Measurements from ENCODE around the gene ANKH. TPM values are rescaled to one million over a fixed set of nuclear protein-coding genes. Genes with fewer than 3 reads are reported as not detected.
A peak's percentile ranks its signal among the peaks of the same experiment; 100 is the strongest.

Gene ANKH
- total and polyA plus RNA-seq, 5 donors, result 60.9 to 155 (median 134) TPM

- ATAC-seq (no peak), DNase-seq (no peak)
- H3K4me3 ChIP-seq (ENCODE audit: low read length), result no peak overlapping the region
- H3K27ac ChIP-seq (ENCODE audit: low read length), result peak overlapping the region; percentile 6
- WGBS, result 44% methylated on average over 4 of the region's 4 CpGs
- peaks cover 3% of the 10 kb centered on the region for H3K4me1 ChIP-seq (ENCODE audit: control insufficient read depth, insufficient read depth, low read length)
- intact Hi-C loops (cut with DNase I), result loop anchor here in 2 of 4 donors (10.0 kb wide), 1 partner anchor 331 kb away; no protein-coding TSS in a partner anchor
- H3K27me3 ChIP-seq (ENCODE audit: control insufficient read depth, insufficient read depth), result no peaks in the 10 kb centered on the region
- H3K9me3 ChIP-seq (ENCODE audit: control insufficient read depth, low read length), result peaks cover 2% of the 10 kb centered on the region
Observed at GRCh38 chr5:14683906-14684455, 187.6 kb downstream of the ANKH start.

- DNase-seq (peak in 1 of 3 donors; percentile 71), ATAC-seq (peak in 1 of 2 donors; percentile 60)
- H3K27ac ChIP-seq (ENCODE audit: low read length), result peak overlapping the region; percentile 1
- intact Hi-C loops (cut with DNase I), result loop anchor here in 2 of 4 donors (10.0 kb wide), 1 partner anchor 334 kb away; no protein-coding TSS in a partner anchor
- peaks cover 14% of the 10 kb centered on the region for H3K4me1 ChIP-seq (ENCODE audit: control insufficient read depth, insufficient read depth, low read length)
- WGBS, result 76% methylated on average over 10 of the region's 10 CpGs
- H3K9me3 ChIP-seq (ENCODE audit: control insufficient read depth, low read length), result peaks cover 3% of the 10 kb centered on the region
- H3K4me3 ChIP-seq (ENCODE audit: low read length), result no peak overlapping the region
- H3K27me3 ChIP-seq (ENCODE audit: control insufficient read depth, insufficient read depth), result no peaks in the 10 kb centered on the region
Observed at GRCh38 chr5:14681236-14681752, 190.3 kb downstream of the ANKH start.

GRCh38 chr5:14679595-14679994 is 192.0 kb downstream of the ANKH start:
- no peak overlapping the region for H3K4me3 ChIP-seq (ENCODE audit: low read length)
- intact Hi-C loops (cut with DNase I), result no loop called here
- peaks cover 2% of the 10 kb centered on the region for H3K9me3 ChIP-seq (ENCODE audit: control insufficient read depth, low read length)
- peaks cover 21% of the 10 kb centered on the region for H3K4me1 ChIP-seq (ENCODE audit: control insufficient read depth, insufficient read depth, low read length)
- 82% methylated on average over 1 of the region's 1 CpG for WGBS
- H3K27ac ChIP-seq (ENCODE audit: low read length), result no peak overlapping the region
- ATAC-seq (no peak), DNase-seq (no peak)
- no peaks in the 10 kb centered on the region for H3K27me3 ChIP-seq (ENCODE audit: control insufficient read depth, insufficient read depth)

GRCh38 chr5:14678773-14679334 is 192.7 kb downstream of the ANKH start:
- Histone ChIP-seq H3K27ac (ENCODE audit: low read length) (peak overlapping the region; percentile 87), H3K27me3 (ENCODE audit: control insufficient read depth, insufficient read depth) (no peaks in the 10 kb centered on the region), H3K4me1 (ENCODE audit: control insufficient read depth, insufficient read depth, low read length) (peaks cover 21% of the 10 kb centered on the region), H3K9me3 (ENCODE audit: control insufficient read depth, low read length) (peaks cover 2% of the 10 kb centered on the region), H3K4me3 (ENCODE audit: low read length) (no peak overlapping the region)
- DNase-seq, result no peak
- WGBS, result 48% methylated on average over 5 of the region's 5 CpGs
- ATAC-seq, result peak; percentile 5 to 52
- intact Hi-C loops (cut with DNase I), result no loop called here

- H3K4me3 ChIP-seq (ENCODE audit: low read length), result no peak overlapping the region
- peaks cover 29% of the 10 kb centered on the region for H3K4me1 ChIP-seq (ENCODE audit: control insufficient read depth, insufficient read depth, low read length)
- WGBS, result 55% methylated on average over 3 of the region's 3 CpGs
- peaks cover 2% of the 10 kb centered on the region for H3K9me3 ChIP-seq (ENCODE audit: control insufficient read depth, low read length)
- ATAC-seq, result peak; percentile 59 to 65
- no peaks in the 10 kb centered on the region for H3K27me3 ChIP-seq (ENCODE audit: control insufficient read depth, insufficient read depth)
- peak overlapping the region; percentile 47 for H3K27ac ChIP-seq (ENCODE audit: low read length)
- DNase-seq, result peak in 1 of 3 donors; percentile 49
- intact Hi-C loops (cut with DNase I), result no loop called here
Observed at GRCh38 chr5:14676320-14676719, 195.3 kb downstream of the ANKH start.

- H3K4me3 ChIP-seq (ENCODE audit: low read length), result no peak overlapping the region
- 45% methylated on average over 6 of the region's 6 CpGs for WGBS
- intact Hi-C loops (cut with DNase I), result no loop called here
Observed at GRCh38 chr5:14675865-14676300, 195.7 kb downstream of the ANKH start.

GRCh38 chr5:14674983-14675854 is 196.4 kb downstream of the ANKH start:
- WGBS, result 87% methylated on average over 8 of the region's 8 CpGs
- Histone ChIP-seq H3K27ac (ENCODE audit: low read length) (peak overlapping the region; percentile 53), H3K9me3 (ENCODE audit: control insufficient read depth, low read length) (peaks cover 2% of the 10 kb centered on the region), H3K4me3 (ENCODE audit: low read length) (no peak overlapping the region), H3K4me1 (ENCODE audit: control insufficient read depth, insufficient read depth, low read length) (peaks cover 29% of the 10 kb centered on the region), H3K27me3 (ENCODE audit: control insufficient read depth, insufficient read depth) (no peaks in the 10 kb centered on the region)
- ATAC-seq (no peak), DNase-seq (no peak)
- intact Hi-C loops (cut with DNase I), result no loop called here

More at GRCh38 chr5:14675865-14676300, 195.7 kb downstream of the ANKH start:
- peaks cover 29% of the 10 kb centered on the region for H3K4me1 ChIP-seq (ENCODE audit: control insufficient read depth, insufficient read depth, low read length)
- no peaks in the 10 kb centered on the region for H3K27me3 ChIP-seq (ENCODE audit: control insufficient read depth, insufficient read depth)
- no peak overlapping the region for H3K27ac ChIP-seq (ENCODE audit: low read length)
- ATAC-seq, result no peak
- peaks cover 2% of the 10 kb centered on the region for H3K9me3 ChIP-seq (ENCODE audit: control insufficient read depth, low read length)
- no peak for DNase-seq

- Histone ChIP-seq H3K27me3 (ENCODE audit: control insufficient read depth, insufficient read depth) (no peaks in the 10 kb centered on the region), H3K27ac (ENCODE audit: low read length) (no peak overlapping the region), H3K4me1 (ENCODE audit: control insufficient read depth, insufficient read depth, low read length) (peaks cover 24% of the 10 kb centered on the region), H3K9me3 (ENCODE audit: control insufficient read depth, low read length) (peaks cover 2% of the 10 kb centered on the region), H3K4me3 (ENCODE audit: low read length) (no peak overlapping the region)
- ATAC-seq, result no peak
- 81% methylated on average over 3 of the region's 3 CpGs for WGBS
- intact Hi-C loops (cut with DNase I), result no loop called here
- DNase-seq, result no peak
Observed at GRCh38 chr5:14673443-14673842, 198.1 kb downstream of the ANKH start.

GRCh38 chr5:14672484-14673394 is 198.8 kb downstream of the ANKH start:
- peak overlapping the region; percentile 51 for H3K27ac ChIP-seq (ENCODE audit: low read length)
- WGBS, result 75% methylated on average over 9 of the region's 9 CpGs
- ATAC-seq (peak; percentile 12 to 24), DNase-seq (no peak)
- H3K4me1 ChIP-seq (ENCODE audit: control insufficient read depth, insufficient read depth, low read length), result peaks cover 18% of the 10 kb centered on the region
- intact Hi-C loops (cut with DNase I), result no loop called here
- no peaks in the 10 kb centered on the region for H3K27me3 ChIP-seq (ENCODE audit: control insufficient read depth, insufficient read depth)
- no peak overlapping the region for H3K4me3 ChIP-seq (ENCODE audit: low read length)
- H3K9me3 ChIP-seq (ENCODE audit: control insufficient read depth, low read length), result peaks cover 2% of the 10 kb centered on the region

GRCh38 chr5:14672082-14672481 is 199.5 kb downstream of the ANKH start:
- ATAC-seq (peak; percentile 15 to 25), DNase-seq (no peak)
- 80% methylated on average over 4 of the region's 4 CpGs for WGBS
- no peak overlapping the region for H3K4me3 ChIP-seq (ENCODE audit: low read length)
- H3K27me3 ChIP-seq (ENCODE audit: control insufficient read depth, insufficient read depth), result no peaks in the 10 kb centered on the region
- intact Hi-C loops (cut with DNase I), result no loop called here
- peaks cover 2% of the 10 kb centered on the region for H3K9me3 ChIP-seq (ENCODE audit: control insufficient read depth, low read length)
- peaks cover 18% of the 10 kb centered on the region for H3K4me1 ChIP-seq (ENCODE audit: control insufficient read depth, insufficient read depth, low read length)
- peak overlapping the region; percentile 51 for H3K27ac ChIP-seq (ENCODE audit: low read length)
